Endometrial microvascular endothelial cells (primary cell): ENCODE results near the gene ABCC10. TPM values are rescaled to one million over a fixed set of nuclear protein-coding genes. Genes with fewer than 3 reads are reported as not detected.
"Not testable (repeated sequence)": the region's sequence is repeated elsewhere in the genome, so short reads cannot be mapped to it uniquely, and the experiment has no call there.

Source experiments
- in situ Hi-C: cut with HindIII; loops from 2 replicates; pipeline ENCODE4 v1.10.0; 2017; ENCODE audit warnings: low sequenced_read_pairs, low pct_unique_long_range_greater_than_20kb; ENCODE audit errors: inconsistent ontology term
- total RNA-seq: library from RNA; depleted of rRNA; stranded (reverse); fragments of >200 nt; gene quantifications from one replicate; pipeline ENCODE4 v1.2.3, GENCODE V29; 2015; ENCODE audit errors: inconsistent ontology term

Gene ABCC10
- total RNA-seq, 1 donor from 2014 or later: 14.8 TPM

DNA sequence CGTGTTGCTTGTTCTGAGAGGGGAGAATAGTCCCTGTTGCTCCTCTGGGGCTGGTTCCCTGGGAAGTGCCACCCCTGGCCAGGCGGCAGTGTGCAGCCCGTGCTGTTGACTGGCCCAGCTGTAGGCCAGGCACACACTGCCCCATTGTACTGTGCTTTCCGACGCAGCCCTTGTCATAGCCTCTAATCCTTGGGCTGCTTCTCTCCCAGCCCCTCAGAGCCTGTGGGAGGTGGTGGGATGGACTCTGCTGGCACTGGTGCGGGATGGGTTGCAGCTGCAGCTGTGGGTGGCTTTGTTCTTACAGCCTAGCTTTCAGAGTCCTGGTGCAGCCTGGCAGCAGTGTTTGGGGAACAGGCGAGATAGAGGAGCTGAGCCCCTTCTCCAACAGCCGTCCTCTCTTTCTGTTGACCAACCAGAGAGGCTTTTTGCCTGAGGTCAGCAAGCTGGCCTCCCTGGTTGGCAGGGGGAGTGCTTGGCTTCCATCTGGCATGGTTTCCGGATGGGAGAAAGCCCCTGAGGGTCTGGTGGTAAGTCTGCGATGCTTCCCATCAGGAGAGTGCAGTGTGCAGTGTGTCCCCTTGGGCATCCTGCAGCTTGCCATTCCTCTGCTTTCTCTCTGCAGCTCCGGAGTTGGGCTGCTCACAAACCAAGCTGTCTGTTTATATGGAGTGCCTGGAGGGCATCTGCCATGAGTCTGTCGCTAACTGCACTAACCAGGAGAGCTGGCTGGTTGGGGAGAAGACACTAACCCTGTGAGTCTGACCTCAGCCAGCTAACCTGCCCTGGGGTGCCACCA lies 62.1 kb downstream of the ABCC10 start:
- in situ Hi-C loops: no loop called here

DNA sequence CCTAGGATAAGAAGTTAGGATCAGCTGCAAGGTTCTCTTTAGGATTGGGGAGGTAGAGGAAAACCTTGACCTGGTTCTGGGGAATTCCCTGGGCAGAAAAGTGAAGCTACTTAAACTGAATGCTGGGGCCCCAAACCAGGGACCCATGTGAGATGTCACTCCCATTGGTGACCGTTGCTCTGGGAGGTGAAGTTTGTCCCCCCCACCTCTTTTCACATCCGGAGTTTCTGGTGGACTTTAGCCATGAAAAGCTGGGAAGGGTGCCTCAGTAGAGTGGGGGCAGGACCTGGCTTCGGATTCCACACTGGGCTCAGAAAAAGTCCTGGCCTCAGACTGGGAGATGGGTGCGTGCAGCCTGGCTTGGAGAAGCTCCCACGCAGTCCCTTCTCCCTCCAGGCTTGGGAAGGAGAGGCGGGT lies 63.2 kb downstream of the ABCC10 start:
- in situ Hi-C loops: no loop called here

DNA sequence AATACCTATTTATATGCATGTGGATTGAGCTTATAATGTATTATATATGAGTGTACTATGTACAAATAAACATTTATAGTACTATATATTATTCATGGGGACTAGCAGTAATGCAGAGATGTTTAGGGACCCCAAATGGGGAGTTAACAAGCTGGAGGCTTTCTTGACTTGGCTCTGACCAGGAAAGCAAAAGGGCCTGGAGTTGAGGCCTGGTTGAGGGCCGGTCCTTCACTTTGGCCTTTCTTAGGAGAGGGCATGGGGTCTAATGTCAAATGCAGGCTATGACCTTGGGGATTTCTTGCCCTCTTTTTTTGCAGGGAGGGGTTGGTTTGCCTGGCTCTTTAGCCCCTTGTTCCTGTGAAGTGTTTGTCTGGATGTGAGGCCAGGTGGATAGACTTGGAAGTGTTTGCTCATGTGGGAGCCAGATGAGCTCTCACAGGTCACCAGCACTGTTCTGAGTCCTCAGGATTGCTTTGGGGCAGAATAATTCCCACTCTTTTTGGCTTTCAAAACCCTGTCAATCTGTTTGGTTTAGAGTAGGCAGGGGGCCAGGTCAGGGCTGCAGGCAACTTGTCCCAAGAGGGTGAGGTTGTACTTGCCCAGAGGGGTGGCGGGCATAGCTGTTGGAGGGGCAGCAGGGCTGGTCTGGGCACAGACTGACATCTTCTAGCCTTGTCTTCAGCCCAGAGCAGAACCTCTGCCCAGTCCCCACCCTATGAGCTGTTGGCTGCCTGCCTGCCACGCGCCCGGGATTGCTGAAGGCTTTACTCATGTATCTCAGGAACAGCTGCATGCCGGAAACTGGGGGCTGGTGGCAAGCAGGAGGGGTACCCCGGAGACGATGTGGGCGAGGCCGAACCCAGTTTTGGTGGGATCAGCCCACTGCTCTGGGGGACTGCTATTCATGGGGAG lies 64.7 kb downstream of the ABCC10 start:
- in situ Hi-C loops: no loop called here

DNA sequence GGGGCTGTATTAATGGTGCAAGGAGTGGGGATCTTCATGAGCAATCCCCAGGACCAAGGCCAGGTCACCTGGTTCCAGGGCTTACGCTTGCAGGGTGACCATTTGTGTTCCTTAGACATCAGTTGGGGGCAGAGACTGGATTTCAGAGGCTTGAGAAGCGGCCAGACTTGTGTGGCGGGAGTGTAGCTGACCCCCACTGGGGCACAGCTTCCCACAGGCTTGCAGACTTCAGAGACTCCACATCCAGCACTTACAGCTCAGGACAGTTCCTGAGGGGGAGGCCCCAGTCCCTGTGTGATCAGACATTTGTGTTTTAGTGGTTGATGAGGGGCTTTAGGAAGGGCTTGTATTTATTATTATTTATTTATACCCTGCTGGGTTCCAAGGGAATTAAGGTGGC lies 65.3 kb downstream of the ABCC10 start:
- in situ Hi-C loops: no loop called here

DNA sequence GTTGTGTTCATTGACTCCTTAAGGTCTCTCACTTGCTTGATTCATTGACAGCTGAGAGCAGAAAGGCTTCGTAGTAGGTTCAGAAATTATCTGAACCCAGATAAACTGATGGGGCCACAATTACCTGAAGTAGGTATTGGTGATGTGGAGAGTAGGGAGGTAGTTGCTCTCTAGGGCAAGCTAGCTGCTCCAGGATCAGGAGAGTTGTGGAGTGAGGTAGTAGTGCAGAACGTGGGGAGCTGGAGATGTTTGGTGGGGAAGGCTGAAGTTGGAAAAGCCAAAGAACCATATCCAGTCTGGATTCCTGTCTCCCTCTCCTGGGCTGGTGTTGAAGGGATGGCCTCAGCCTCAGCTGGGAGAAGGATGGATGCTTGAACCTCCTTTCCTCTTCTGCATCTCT lies 65.9 kb downstream of the ABCC10 start:
- in situ Hi-C loops: no loop called here

DNA sequence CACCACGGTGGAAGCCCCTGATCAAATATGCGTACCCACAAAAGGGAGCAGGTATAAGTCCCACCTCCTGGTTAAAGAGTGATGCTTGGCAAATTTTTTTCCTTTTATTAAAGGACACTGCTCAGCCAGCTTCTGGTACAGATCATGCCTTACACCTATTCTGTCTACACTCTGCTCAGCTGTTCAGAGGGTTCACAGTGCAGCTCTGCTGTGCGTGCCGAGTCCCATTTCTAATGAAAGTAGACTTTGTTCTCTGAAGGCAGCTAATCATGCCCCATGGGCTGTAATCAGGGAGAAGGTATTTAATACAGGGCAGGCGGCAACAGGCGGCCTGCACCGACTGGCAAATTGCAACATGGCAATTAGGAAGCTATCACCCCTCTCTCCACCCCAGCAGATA lies 66.5 kb downstream of the ABCC10 start:
- in situ Hi-C loops: no loop called here

DNA sequence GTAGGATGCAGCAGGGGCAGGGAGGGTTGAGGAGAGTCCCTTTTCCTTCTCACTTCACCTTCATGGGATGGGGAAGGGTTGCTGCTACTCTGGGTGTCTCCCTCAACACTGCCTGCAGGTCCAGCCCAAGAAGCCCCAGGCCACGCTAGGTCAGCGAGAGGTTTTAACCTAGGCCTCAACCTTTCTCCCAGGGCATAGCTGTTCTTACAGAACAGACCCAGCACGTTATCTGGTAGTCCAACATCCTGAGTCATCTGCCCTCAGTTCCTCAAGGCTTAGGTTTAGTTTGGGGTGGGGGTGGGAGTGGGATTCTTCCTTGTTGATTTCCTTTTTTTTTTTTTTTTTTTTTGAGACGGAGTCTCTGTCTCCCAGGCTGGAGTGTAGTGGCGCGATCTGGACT lies 67.0 kb downstream of the ABCC10 start:
- in situ Hi-C loops: no loop called here

DNA sequence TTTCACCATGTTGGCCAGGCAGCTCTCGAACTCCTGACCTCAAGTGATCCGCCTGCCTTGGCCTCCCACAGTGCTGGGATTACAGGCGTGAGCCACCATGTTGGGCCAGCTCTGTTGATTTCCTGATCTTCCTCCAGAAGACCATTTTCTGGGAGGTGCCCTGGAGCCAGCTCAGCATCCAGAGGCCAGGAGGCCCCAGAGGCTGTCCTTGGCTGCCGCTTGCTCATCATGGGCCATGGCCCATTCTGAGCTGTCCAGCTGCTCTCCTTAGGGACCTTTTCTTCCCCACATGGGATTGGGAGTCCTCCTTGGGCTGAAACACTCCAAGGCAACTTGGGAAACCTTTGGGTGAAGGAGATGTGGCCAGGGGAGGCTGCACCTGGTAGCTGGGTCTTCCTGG lies 67.4 kb downstream of the ABCC10 start:
- in situ Hi-C loops: no loop called here

DNA sequence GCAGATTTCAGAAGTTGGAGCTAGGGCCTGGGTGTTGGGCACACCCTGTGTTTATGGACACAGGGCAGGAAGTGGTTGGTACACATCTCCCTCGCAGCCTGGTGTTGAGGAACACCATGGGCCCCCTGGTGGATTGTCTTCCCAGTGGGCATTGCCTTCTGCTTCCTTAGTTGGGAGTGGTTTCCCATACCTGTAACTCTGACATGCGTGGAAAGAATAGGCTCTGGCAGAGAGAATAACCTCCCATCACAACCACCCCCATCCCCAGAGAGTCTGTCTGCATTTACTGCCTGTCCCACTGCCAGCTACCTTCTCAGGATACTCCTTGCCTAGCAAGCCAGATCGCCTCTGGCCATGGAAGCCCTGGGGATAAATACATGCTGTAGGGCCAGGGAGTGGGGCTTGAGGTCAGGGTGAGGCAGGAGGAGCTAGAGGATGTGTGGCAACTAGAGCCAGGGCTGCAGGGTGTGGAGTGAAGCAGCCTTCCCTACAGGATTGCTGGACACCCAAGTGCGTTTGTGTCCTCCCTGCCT lies 68.1 kb downstream of the ABCC10 start:
- in situ Hi-C loops: no loop called here

DNA sequence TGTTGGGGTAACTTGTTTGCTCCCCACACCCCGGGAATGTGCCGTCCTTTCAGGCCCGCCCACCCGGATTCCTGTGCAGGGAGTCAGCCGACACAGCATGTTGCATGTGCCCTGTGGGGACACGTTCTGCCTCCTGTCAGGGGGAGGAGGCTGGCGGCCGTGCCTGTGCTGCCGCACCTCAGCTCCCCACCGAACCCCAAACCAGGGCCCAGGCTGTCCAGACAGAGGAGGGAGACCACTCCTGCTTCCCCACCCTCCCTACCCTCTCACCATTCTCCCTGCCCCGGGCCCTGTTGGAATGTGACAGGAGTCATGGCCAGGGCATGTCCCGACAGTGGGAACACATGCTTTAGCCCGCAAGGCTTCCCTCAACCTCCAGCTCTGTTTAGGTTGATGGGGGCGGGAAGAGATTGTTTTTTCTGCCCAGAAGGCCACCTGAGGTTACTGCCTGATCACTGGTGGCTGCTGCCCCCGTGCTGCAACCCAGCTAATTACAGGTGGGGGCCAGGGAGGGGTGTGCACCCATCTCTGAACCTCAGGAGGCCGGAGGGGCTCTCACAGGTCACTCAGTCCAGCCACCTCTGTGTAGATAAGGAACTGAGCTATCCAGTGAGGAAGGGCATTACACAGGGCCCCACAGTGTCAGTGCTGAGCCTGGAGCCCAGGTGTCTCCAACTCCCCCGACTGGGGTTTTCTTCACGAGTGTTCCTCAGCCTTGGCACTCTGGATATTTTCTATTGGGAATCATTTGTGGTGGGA lies 69.2 kb downstream of the ABCC10 start:
- in situ Hi-C loops: no loop called here

DNA sequence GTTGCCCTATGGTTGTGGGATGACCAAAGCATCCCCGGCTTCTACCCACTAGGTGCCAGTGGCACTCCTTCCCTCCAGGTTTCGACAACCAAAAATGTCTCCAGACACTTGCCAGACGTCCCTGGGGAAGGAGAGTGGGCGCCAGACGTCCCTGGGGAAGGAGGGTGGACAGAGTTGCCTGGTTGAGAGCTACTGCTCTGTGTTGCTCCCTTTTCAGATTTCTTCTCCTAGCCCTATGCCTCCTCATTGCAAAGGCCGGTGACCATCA lies 69.7 kb downstream of the ABCC10 start:
- in situ Hi-C loops: no loop called here

DNA sequence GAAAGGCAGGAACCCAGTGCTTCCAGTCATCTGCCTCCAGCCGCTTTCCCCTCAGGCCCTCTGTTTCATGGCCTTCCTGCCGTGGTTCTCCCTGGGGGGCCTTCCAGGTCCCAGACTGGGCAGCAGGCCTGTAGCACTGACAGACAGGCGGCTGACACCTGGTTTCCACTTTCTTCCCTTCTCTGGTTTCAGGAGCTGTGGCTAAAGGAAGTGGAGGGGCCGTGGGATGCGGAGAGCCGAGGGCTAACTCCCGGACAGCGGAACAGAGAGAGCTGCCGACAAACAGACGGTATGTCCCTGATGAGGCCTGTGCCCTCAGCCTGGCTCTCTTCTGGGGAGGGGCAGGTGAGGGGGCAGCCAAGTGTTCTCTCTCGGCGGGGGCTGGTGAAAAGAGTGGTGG lies 70.3 kb downstream of the ABCC10 start:
- in situ Hi-C loops: no loop called here

DNA sequence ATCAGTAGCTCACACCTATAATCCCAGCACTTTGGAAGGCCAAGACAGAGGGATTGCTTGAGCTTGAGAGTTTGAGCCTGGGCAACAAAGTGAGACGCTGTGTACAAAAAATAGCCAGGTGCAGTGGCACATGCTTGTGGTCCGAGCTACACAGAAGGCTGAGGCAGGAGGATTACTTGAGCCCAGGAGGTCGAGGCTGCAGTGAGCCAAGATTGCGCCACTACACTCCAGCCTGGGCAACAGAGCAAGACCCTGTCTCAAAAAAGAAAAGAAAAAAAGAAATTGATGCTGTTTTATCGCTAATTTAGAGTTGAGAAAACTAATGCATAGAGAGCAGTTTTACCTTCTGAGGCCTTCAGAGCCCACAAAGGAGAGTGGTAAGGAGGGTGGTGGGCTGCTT lies 71.0 kb downstream of the ABCC10 start:
- in situ Hi-C loops: not testable (repeated sequence)

DNA sequence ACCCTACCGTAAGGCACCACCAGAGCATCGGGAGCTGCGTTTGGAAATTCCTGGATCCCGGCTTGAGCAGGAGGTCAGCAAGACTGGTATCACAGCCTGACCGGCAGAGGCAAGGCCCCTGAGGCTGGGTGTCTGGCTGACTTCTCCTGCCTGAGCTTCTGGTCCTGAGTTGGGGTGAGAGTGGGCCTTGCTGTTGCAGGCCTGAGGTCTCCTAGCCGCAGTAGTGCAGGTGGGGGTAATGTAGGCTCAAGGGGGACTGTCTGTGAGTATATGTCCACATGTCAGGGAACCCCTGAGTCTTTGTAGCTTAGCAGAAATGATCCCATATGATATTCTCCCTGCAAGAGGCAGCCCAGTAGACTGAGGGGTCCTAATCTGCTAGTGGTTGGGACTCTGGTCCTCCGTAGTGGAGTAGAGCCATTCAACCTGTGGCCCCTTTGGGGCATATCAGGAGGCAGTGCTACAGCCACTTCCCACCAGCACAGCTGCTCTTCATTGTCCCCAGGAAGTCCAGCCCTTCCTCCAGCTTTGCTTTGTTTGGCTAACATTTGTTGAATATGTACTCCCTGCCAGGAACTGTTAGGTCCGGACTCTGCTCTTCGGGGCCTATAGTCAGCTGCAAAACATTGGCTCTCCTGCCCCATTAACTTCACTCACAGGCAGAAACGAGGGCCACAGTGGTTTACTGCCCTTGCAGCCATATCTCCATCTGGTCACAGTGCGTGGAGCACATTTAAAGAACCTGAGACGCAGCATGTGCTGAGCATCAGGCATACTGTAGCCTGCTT lies 71.9 kb downstream of the ABCC10 start:
- in situ Hi-C loops: no loop called here

Other genes with a start within 250 kb of the ABCC10 start
- gene CUL9, start 245.3 kb upstream of the ABCC10 start, total RNA-seq: 31.2 TPM
- 121 TPM for gene DNPH1, start 198.1 kb upstream of the ABCC10 start, total RNA-seq
- gene TTBK1, start 184.1 kb upstream of the ABCC10 start, total RNA-seq: not detected
- gene SLC22A7, start 129.3 kb upstream of the ABCC10 start, total RNA-seq: not detected
- not detected for gene CRIP3, start 118.7 kb upstream of the ABCC10 start, total RNA-seq
- 8.8 TPM for gene ZNF318, start 57.9 kb upstream of the ABCC10 start, total RNA-seq
- not detected for gene DLK2, start 28.0 kb downstream of the ABCC10 start, total RNA-seq
- gene TJAP1, start 50.0 kb downstream of the ABCC10 start, total RNA-seq: 18.9 TPM
- gene LRRC73, start 82.8 kb downstream of the ABCC10 start, total RNA-seq: not detected
- gene YIPF3, start 89.4 kb downstream of the ABCC10 start, total RNA-seq: 102 TPM
- gene POLR1C, start 89.5 kb downstream of the ABCC10 start, total RNA-seq: 43.9 TPM
- gene XPO5, start 148.5 kb downstream of the ABCC10 start, total RNA-seq: 37.4 TPM
- gene POLH, start 148.6 kb downstream of the ABCC10 start, total RNA-seq: 25.6 TPM
- 62.5 TPM for gene GTPBP2, start 201.7 kb downstream of the ABCC10 start, total RNA-seq
- gene MAD2L1BP, start 208.3 kb downstream of the ABCC10 start, total RNA-seq: 43.9 TPM
- gene RSPH9, start 217.5 kb downstream of the ABCC10 start, total RNA-seq: not detected